ENCODE measurements around the gene TMTC1.
"Not testable (repeated sequence)": the region's sequence is repeated elsewhere in the genome, so short reads cannot be mapped to it uniquely, and the experiment has no call there.

Gene TMTC1

GRCh38 chr12:29673346-29673745, 110.4 kb downstream of the TMTC1 start:
- DNase-seq (ENCODE audit: low read depth in 3 of 3, low spot score in 1 of 3) = no peak

GRCh38 chr12:29672580-29672979, 111.2 kb downstream of the TMTC1 start:
- DNase-seq (ENCODE audit: low read depth in 3 of 3, low spot score in 1 of 3) = no peak

- no peak for DNase-seq (ENCODE audit: low read depth in 3 of 3, low spot score in 1 of 3)
Observed at GRCh38 chr12:29671742-29672141, 112.0 kb downstream of the TMTC1 start.

GRCh38 chr12:29667011-29667410, 116.7 kb downstream of the TMTC1 start:
- DNase-seq (ENCODE audit: low read depth in 3 of 3, low spot score in 1 of 3) = no peak

GRCh38 chr12:29665107-29665506, 118.6 kb downstream of the TMTC1 start:
- DNase-seq (ENCODE audit: low read depth in 3 of 3, low spot score in 1 of 3) = no peak

- DNase-seq (ENCODE audit: low read depth in 3 of 3, low spot score in 1 of 3) = no peak
Observed at GRCh38 chr12:29662734-29663323, 120.9 kb downstream of the TMTC1 start.

GRCh38 chr12:29660847-29661246, 122.9 kb downstream of the TMTC1 start:
- no peak for DNase-seq (ENCODE audit: low read depth in 3 of 3, low spot score in 1 of 3)

GRCh38 chr12:29656762-29657538, 126.8 kb downstream of the TMTC1 start:
- no peak for DNase-seq (ENCODE audit: low read depth in 3 of 3, low spot score in 1 of 3)

GRCh38 chr12:29655861-29656260, 127.9 kb downstream of the TMTC1 start:
- no peak for DNase-seq (ENCODE audit: low read depth in 3 of 3, low spot score in 1 of 3)

GRCh38 chr12:29653286-29653685, 130.5 kb downstream of the TMTC1 start:
- no peak for DNase-seq (ENCODE audit: low read depth in 3 of 3, low spot score in 1 of 3)

- no peak for DNase-seq (ENCODE audit: low read depth in 3 of 3, low spot score in 1 of 3)
Observed at GRCh38 chr12:29650371-29650770, 133.4 kb downstream of the TMTC1 start.

- no peak for DNase-seq (ENCODE audit: low read depth in 3 of 3, low spot score in 1 of 3)
Observed at GRCh38 chr12:29649722-29650121, 134.0 kb downstream of the TMTC1 start.

- no peak for DNase-seq (ENCODE audit: low read depth in 3 of 3, low spot score in 1 of 3)
Observed at GRCh38 chr12:29644536-29645162, 139.1 kb downstream of the TMTC1 start.

GRCh38 chr12:29640589-29641345, 143.0 kb downstream of the TMTC1 start:
- DNase-seq (ENCODE audit: low read depth in 3 of 3, low spot score in 1 of 3) = no peak

GRCh38 chr12:29639893-29640495, 143.7 kb downstream of the TMTC1 start:
- no peak for DNase-seq (ENCODE audit: low read depth in 3 of 3, low spot score in 1 of 3)

- no peak for DNase-seq (ENCODE audit: low read depth in 3 of 3, low spot score in 1 of 3)
Observed at GRCh38 chr12:29638528-29638927, 145.2 kb downstream of the TMTC1 start.

- no peak for DNase-seq (ENCODE audit: low read depth in 3 of 3, low spot score in 1 of 3)
Observed at GRCh38 chr12:29634057-29634456, 149.7 kb downstream of the TMTC1 start.

GRCh38 chr12:29630164-29630563, 153.6 kb downstream of the TMTC1 start:
- DNase-seq (ENCODE audit: low read depth in 3 of 3, low spot score in 1 of 3) = not testable (repeated sequence)

- no peak for DNase-seq (ENCODE audit: low read depth in 3 of 3, low spot score in 1 of 3)
Observed at GRCh38 chr12:29627221-29627620, 156.5 kb downstream of the TMTC1 start.

- no peak for DNase-seq (ENCODE audit: low read depth in 3 of 3, low spot score in 1 of 3)
Observed at GRCh38 chr12:29625359-29625953, 158.3 kb downstream of the TMTC1 start.

- DNase-seq (ENCODE audit: low read depth in 3 of 3, low spot score in 1 of 3) = no peak
Observed at GRCh38 chr12:29622251-29622650, 161.5 kb downstream of the TMTC1 start.

Data from stimulated activated CD4-positive, alpha-beta T cell treated with anti-CD3 and anti-CD28 coated beads, TNF-alpha, amount 100 ng/mL, for 1 hour (primary cell).